NCI-H2107 treated with DMSO at 0.1 percent for 48 hours (cell line): ENCODE data around the gene SPDL1.

ENCODE experiments used
- DNase-seq: peaks from one replicate; lab custom pipeline; 2025; ENCODE audit not compliant: unreplicated experiment; lab: John Stamatoyannopoulos, UW

Gene SPDL1, protein sequence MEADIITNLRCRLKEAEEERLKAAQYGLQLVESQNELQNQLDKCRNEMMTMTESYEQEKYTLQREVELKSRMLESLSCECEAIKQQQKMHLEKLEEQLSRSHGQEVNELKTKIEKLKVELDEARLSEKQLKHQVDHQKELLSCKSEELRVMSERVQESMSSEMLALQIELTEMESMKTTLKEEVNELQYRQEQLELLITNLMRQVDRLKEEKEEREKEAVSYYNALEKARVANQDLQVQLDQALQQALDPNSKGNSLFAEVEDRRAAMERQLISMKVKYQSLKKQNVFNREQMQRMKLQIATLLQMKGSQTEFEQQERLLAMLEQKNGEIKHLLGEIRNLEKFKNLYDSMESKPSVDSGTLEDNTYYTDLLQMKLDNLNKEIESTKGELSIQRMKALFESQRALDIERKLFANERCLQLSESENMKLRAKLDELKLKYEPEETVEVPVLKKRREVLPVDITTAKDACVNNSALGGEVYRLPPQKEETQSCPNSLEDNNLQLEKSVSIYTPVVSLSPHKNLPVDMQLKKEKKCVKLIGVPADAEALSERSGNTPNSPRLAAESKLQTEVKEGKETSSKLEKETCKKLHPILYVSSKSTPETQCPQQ

GRCh38 chr5:169583424-169584220, at the start of gene SPDL1:
Gene SPDL1, plus strand, starts transcription at chr5:169583773. Its CDS starts 4,644 bp downstream, at chr5:169588417.
- peak; percentile 52 for DNase-seq

DNA sequence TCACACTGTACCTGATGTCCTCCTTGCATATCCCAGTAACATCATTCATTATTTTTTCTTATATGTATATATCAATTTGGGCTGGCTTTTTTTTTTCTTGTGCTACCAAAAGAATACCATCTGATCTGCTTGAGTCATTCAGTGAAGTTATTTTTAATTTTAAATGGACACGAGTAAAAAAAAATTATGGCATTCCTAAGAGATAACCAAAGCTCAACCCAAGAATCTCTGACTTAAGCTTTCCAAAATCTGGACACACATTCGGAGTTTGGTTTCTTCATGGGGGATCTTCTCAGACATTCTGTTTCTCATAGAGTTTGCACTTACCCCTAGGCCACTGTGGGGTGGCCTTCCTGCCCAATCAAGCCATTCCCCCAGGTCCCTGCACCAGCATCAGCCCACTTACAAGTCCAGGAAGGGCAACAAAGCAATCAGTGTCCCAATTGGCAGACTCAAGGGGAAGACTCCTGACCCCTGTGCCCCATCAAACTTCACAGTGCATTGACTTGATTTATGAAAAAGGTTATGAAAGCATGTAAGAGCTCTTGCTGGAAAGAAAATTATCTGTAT, 49.2 kb upstream of the SPDL1 start:
- DNase-seq, result no peak

DNA sequence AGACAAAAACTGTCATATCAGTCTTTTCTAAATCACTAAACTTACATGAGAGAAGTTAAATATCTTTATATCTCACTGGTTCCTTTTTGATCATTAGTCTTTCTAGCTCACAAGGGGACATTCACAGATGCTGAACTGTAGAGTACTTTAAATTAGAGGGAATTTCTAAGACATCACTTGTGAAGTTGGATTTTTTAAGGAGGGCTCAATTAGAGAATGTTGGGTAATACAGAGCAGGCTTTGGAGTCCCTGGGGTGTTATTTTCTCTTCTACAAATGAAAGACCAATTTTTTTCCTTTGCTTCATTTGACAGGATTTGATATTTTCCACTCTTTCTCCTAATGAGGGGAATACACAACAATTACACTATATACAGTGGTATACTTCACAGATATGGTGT, 48.6 kb upstream of the SPDL1 start:
- no peak for DNase-seq

- DNase-seq, result no peak
Measured at GRCh38 chr5:169538944-169539343, 44.6 kb upstream of the SPDL1 start.

- DNase-seq, result no peak
Measured at GRCh38 chr5:169542811-169543210, 40.8 kb upstream of the SPDL1 start.

DNA sequence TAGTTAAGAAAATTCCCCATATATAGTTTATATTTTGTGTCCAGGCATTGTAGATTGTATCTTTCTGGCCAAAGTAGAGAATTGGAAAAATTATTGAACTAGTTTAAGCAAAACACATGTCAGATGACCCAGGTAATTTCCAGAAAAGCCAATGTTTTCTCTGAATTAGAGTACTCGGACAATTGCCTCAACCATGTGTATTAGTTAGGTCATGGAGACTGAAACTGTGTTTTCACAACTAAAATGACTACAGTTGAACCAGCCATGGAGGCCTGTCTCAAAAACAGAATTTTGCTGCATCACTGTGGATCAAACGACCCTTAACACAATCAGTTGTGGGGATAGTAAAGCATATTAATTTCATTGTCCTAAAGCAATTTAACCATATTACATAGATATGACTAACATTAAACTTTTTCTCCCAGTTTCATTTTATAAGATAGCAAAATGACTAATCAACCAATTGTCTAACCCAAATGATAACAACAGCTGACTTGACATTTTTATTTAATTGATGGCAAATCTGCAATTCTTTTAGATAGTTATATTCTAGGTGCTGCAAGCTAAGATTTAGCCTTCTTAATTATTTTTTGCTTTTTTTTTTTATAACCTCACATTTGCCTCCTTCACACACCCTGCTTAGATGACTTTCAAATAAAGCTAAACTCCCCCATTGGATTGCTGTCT, 39.2 kb upstream of the SPDL1 start:
- no peak for DNase-seq

- DNase-seq, result no peak
Measured at GRCh38 chr5:169545762-169546161, 37.8 kb upstream of the SPDL1 start.

GRCh38 chr5:169546346-169546745, 37.2 kb upstream of the SPDL1 start:
- no peak for DNase-seq

- no peak for DNase-seq
Measured at GRCh38 chr5:169547508-169547907, 36.1 kb upstream of the SPDL1 start.

DNA sequence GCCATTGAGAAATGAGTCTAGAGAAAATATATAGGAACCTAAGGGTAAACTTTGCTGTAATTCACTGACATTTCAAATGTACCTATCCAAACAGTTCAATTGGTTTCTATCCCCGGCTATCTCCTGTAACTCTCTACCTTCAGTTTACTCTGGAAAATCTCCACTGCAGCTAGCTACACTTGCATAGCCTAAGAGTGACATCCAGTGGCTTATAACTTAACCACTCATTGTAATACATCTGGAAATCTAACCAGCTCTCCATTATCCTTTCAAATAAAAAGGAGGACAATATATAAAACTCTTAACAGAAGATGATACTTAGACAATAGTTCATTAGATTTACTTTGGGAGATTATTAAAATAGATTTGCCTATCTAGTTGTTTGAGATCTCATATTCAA, 35.3 kb upstream of the SPDL1 start:
- DNase-seq, result peak; percentile 8

GRCh38 chr5:169549453-169550100, 34.0 kb upstream of the SPDL1 start:
- DNase-seq, result no peak

- DNase-seq, result no peak
Measured at GRCh38 chr5:169550227-169550626, 33.3 kb upstream of the SPDL1 start.

GRCh38 chr5:169551146-169551545, 32.4 kb upstream of the SPDL1 start:
- DNase-seq, result no peak

- no peak for DNase-seq
Measured at GRCh38 chr5:169551696-169552095, 31.9 kb upstream of the SPDL1 start.

DNA sequence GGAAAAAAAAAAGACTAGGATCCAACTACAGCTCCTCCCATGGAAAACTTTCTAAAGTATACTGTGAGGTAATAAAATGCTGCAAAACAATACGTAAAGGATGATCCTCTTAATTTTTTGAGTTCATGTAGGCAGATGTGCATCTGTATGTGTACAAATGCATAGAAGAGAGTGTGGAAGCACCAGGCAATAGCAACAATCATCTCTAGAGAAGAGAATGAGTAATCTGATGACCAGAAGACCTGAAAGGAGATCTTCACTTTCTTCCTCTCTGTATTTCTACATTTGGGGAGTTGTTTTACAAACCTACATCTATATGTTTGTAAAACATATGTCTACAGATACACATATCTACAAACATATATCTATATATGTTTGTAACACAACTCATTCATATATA, 29.3 kb upstream of the SPDL1 start:
- DNase-seq, result no peak

- DNase-seq, result no peak
Measured at GRCh38 chr5:169557838-169558237, 25.7 kb upstream of the SPDL1 start.

- no peak for DNase-seq
Measured at GRCh38 chr5:169561893-169562292, 21.7 kb upstream of the SPDL1 start.

- DNase-seq, result no peak
Measured at GRCh38 chr5:169563369-169563768, 20.2 kb upstream of the SPDL1 start.

DNA sequence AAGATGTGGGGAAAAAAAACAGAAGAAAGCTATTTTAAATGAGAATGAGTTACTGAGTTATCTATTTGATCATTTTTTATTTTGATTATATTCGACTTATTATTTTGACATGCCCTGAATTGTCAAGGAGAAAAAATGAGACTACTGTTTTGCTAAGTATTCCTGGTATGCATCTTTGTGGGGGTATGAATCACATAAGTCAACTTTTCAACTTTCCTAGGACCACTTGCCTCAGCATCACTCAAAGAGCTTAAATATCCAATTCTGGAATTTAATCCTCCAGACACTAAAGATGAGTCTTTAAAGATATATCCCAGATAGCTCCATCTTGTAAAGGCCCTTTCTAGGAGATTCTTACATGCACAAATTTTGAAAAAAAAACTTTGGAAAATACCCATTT, 17.4 kb upstream of the SPDL1 start:
- DNase-seq, result no peak

DNA sequence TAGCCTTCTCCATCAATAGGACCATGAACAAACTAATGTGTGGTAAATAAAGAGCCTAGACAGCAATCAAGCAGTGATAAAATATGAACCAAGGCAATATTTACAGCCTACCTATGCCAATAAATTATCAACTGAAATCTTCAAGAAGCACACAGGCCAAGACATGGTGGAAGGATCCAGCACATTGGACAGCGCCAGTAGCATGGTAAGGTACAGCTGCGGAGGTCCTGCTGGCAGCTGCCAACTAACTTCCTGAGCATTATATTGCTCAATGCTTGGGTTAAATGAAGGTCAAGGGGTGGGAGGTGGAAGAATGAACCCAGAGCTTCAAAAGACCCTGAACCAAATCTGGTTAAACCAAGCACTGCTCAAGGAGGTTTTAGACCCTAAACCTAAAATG, 16.5 kb upstream of the SPDL1 start:
- DNase-seq, result no peak
